GM23338 (cell line): ENCODE data around the gene TSC2. TPM values are rescaled to one million over a fixed set of nuclear protein-coding genes. Genes with fewer than 3 reads are reported as not detected.

Experiments used
- ATAC-seq: fragments of 200-7000 bp; cut with Tn5 transposase; 3 replicates; pipeline ENCODE4 v1.9.1; 2020
- DNase-seq: peaks from one replicate; pipeline ENCODE4 v3.0.0-alpha.2; 2015; ENCODE audit warnings: low spot score
- H2AFZ ChIP-seq: fragments of 200-600 bp; sonication (generic); 2 replicates; pipeline ENCODE4 v1.8.0; 2016; ENCODE audit warnings: antibody characterized with exemption, mild to moderate bottlenecking, moderate library complexity
- H3F3A ChIP-seq: fragments of 200-600 bp; sonication (generic); replicated peaks from 2 replicates; pipeline ENCODE4 v1.8.0; 2017; ENCODE audit warnings: antibody characterized with exemption, mixed run types, low read depth
- H3K27ac ChIP-seq: fragments of 200-600 bp; sonication (generic); 2 replicates; pipeline ENCODE4 v1.6.1; 2016; ENCODE audit warnings: low read depth
- H3K27me3 ChIP-seq: fragments of 200-600 bp; sonication (generic); 2 replicates; pipeline ENCODE4 v1.8.0; 2016; ENCODE audit warnings: mild to moderate bottlenecking, mixed run types, moderate library complexity; ENCODE audit not compliant: insufficient read depth
- H3K36me3 ChIP-seq: fragments of 200-600 bp; sonication (generic); 2 replicates; pipeline ENCODE4 v1.8.0; 2016; ENCODE audit warnings: mild to moderate bottlenecking; ENCODE audit not compliant: insufficient read depth
- H3K4me1 ChIP-seq: fragments of 200-600 bp; sonication (generic); 2 replicates; pipeline ENCODE4 v1.8.0; 2016; ENCODE audit warnings: mild to moderate bottlenecking, moderate library complexity; ENCODE audit not compliant: insufficient read depth
- H3K4me2 ChIP-seq: fragments of 200-600 bp; sonication (generic); 2 replicates; pipeline ENCODE4 v1.7.1; 2017; ENCODE audit warnings: mixed run types
- H3K4me3 ChIP-seq: fragments of 200-600 bp; sonication (generic); 2 replicates; pipeline ENCODE4 v1.6.1; 2016; ENCODE audit warnings: mixed run types
- H3K79me2 ChIP-seq: fragments of 200-600 bp; sonication (generic); replicated peaks from 2 replicates; pipeline ENCODE4 v1.8.0; 2017; ENCODE audit warnings: mild to moderate bottlenecking; ENCODE audit not compliant: insufficient read depth
- H3K9me2 ChIP-seq: fragments of 200-600 bp; sonication (generic); 2 replicates; pipeline ENCODE4 v1.8.0; 2017; ENCODE audit not compliant: insufficient read depth
- H4K20me1 ChIP-seq: fragments of 200-600 bp; sonication (generic); replicated peaks from 2 replicates; pipeline ENCODE4 v1.8.0; 2017; ENCODE audit warnings: mild to moderate bottlenecking; ENCODE audit not compliant: insufficient read depth
- H3K27ac Mint-ChIP-seq: 2 replicates; pipeline ENCODE4 v1.8.0; 2020; ENCODE audit warnings: inconsistent platforms, mild to moderate bottlenecking, moderate library complexity, mixed read lengths
- H3K27me3 Mint-ChIP-seq: 3 replicates; pipeline ENCODE4 v1.8.0; 2022; ENCODE audit warnings: low read depth, mild to moderate bottlenecking, moderate library complexity, mixed read lengths, inconsistent platforms; ENCODE audit not compliant: insufficient read depth, poor library complexity
- H3K36me3 Mint-ChIP-seq: 3 replicates; pipeline ENCODE4 v1.8.0; 2021; ENCODE audit warnings: low read depth, mild to moderate bottlenecking, inconsistent platforms, moderate library complexity, mixed read lengths
- H3K4me1 Mint-ChIP-seq: 3 replicates; pipeline ENCODE4 v1.8.0; 2020; ENCODE audit warnings: mild to moderate bottlenecking, inconsistent platforms, mixed read lengths
- H3K4me3 Mint-ChIP-seq: 3 replicates; pipeline ENCODE4 v1.8.0; 2021; ENCODE audit warnings: moderate library complexity, mild to moderate bottlenecking, inconsistent platforms, mixed read lengths
- H3K9me3 Mint-ChIP-seq: 3 replicates; pipeline ENCODE4 v1.8.0; 2020; ENCODE audit warnings: moderate library complexity, mild to moderate bottlenecking, inconsistent platforms, mixed read lengths
- CREB1 ChIP-seq: fragments of 250-450 bp; sonication (Bioruptor Pico); IDR thresholded peaks from 2 replicates; pipeline ENCODE4 v1.5.0; 2020; ENCODE audit warnings: low read depth, mild to moderate bottlenecking, moderate library complexity
- EZH2 ChIP-seq: fragments of 200-600 bp; sonication (generic); IDR thresholded peaks from one replicate; pipeline ENCODE4 v1.8.0; 2017; ENCODE audit warnings: antibody characterized with exemption, mild to moderate bottlenecking, low read depth; ENCODE audit not compliant: unreplicated experiment
- JUNB ChIP-seq: IDR thresholded peaks from one replicate; pipeline ENCODE4 v1.6.1; 2016; ENCODE audit warnings: antibody characterized with exemption; ENCODE audit not compliant: unreplicated experiment
- ZNF331 ChIP-seq: fragments of 250-450 bp; sonication (Bioruptor Pico); IDR thresholded peaks from 2 replicates; pipeline ENCODE4 v1.5.0; 2020; ENCODE audit warnings: low read depth, mild to moderate bottlenecking, moderate library complexity
- polyA plus RNA-seq: library from polyadenylated mRNA; unstranded; fragments of >200 nt; fragmentation: Nextera tagmentation; extraction: Ambion mirVana; gene quantifications from 2 replicates; pipeline ENCODE4 v1.2.1, GENCODE V29; 2016
- total RNA-seq: library from RNA; depleted of rRNA; stranded (reverse); fragments of >200 nt; shearing (Covaris generic); gene quantifications from 2 replicates; pipeline ENCODE4 v1.2.3, GENCODE V29; 2014
- TF ChIP-seq, protein P1 (sequence below): IDR thresholded peaks from 2 replicates; pipeline ENCODE4 v1.6.1; 2016; ENCODE audit warnings: antibody characterized with exemption
- TF ChIP-seq, protein P2 (sequence below): IDR thresholded peaks from one replicate; pipeline ENCODE4 v1.6.1; 2018; ENCODE audit warnings: antibody characterized with exemption; ENCODE audit not compliant: unreplicated experiment

Gene TSC2
- total and polyA plus RNA-seq, 2 experiments from 2014 or later, result 40.5 to 93.0 TPM

DNA sequence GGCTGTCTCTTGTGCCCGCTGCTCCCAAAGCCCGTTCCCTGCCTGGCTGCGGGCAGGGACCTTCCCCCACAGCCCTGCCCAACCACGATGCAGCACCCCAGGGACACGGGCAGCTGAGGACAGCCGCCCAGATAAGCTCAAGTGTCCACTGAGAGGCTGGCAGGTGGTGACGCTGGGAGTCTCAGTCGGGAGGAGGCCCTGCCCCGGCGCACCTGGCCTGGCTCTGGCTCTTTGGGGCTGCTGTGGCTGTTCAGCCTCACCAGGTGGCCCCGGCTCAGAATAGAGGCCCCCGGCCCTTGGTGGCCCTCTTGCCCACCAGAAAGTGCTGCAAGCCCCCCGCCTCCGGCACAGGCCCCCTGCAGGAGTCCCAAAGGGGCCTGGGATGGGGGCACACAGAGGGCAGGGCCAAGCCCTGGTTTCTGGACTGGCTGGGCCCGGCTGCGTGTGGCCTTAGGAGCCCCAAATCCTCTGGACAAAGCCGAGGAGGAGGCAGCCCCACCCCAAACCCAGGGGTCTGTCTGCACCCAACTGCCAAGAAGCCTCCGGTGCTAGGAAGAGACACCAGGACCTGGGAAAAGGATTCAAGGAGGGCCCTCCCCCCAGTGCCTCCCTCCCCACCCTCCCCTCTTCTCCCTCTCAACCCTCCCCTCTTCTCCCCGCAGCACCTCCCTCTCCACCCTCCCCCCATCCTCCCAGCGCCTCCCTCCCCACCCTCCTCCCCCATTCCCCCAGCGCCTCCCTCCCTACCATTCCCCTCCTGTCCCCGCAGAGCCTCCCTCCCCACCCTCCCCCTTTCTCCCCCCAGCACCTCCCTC lies 5.4 kb upstream of the TSC2 start (continued):
- TF ChIP-seq, protein P1, sequence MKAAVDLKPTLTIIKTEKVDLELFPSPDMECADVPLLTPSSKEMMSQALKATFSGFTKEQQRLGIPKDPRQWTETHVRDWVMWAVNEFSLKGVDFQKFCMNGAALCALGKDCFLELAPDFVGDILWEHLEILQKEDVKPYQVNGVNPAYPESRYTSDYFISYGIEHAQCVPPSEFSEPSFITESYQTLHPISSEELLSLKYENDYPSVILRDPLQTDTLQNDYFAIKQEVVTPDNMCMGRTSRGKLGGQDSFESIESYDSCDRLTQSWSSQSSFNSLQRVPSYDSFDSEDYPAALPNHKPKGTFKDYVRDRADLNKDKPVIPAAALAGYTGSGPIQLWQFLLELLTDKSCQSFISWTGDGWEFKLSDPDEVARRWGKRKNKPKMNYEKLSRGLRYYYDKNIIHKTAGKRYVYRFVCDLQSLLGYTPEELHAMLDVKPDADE, result no peak
- TF ChIP-seq, protein P2, sequence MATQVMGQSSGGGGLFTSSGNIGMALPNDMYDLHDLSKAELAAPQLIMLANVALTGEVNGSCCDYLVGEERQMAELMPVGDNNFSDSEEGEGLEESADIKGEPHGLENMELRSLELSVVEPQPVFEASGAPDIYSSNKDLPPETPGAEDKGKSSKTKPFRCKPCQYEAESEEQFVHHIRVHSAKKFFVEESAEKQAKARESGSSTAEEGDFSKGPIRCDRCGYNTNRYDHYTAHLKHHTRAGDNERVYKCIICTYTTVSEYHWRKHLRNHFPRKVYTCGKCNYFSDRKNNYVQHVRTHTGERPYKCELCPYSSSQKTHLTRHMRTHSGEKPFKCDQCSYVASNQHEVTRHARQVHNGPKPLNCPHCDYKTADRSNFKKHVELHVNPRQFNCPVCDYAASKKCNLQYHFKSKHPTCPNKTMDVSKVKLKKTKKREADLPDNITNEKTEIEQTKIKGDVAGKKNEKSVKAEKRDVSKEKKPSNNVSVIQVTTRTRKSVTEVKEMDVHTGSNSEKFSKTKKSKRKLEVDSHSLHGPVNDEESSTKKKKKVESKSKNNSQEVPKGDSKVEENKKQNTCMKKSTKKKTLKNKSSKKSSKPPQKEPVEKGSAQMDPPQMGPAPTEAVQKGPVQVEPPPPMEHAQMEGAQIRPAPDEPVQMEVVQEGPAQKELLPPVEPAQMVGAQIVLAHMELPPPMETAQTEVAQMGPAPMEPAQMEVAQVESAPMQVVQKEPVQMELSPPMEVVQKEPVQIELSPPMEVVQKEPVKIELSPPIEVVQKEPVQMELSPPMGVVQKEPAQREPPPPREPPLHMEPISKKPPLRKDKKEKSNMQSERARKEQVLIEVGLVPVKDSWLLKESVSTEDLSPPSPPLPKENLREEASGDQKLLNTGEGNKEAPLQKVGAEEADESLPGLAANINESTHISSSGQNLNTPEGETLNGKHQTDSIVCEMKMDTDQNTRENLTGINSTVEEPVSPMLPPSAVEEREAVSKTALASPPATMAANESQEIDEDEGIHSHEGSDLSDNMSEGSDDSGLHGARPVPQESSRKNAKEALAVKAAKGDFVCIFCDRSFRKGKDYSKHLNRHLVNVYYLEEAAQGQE, result no peak

DNA sequence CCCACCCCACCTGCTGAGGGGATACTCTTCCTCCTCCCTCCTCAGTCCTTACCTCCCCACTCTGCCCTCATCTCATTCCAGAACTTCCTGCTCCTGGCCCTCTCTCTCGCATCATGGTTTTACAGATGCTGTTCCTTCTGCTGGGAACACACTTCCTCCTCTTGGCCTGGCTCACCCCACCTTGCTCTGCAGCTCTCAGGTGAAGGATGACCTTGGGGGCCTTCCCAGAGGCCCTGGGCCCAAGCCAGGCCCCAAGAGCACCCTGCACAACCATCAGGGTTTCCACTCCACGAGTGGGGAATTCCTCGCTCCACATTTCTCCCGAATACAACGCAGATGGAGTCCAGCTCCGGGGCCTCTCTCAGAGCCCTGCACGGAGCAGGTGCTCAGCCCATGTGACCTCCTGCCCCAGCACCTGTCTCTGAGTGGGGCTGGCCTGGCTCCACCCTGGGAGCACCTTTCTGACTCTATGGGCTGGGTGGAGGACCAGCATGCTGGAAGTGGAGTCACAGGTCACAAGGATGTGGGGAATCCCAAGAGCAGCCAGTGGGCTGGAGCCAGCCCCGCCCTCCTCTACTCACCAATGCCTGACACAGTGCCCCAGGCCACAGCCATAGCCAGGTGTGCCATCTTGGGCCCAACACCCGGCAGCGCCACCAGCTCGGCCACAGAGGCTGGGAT lies 4.7 kb upstream of the TSC2 start:
- Histone ChIP-seq H3K4me2 (no peak overlapping the region), H3K36me3 (no peaks in the 10 kb centered on the region), H3K4me1 (peaks cover 5% of the 10 kb centered on the region; the same call in 1 of the 2 replicates), H4K20me1 (peaks cover 3% of the 10 kb centered on the region; the same call in 1 of the 2 replicates), H3F3A (0 out of 2 replicates have a peak, but pooled peaks cover 5% of the 10 kb centered on the region), H3K4me3 (no peak overlapping the region), H3K9me2 (no peaks in the 10 kb centered on the region), H3K79me2 (peaks cover 11% of the 10 kb centered on the region), H3K27ac (no peak overlapping the region), H3K27me3 (no peaks in the 10 kb centered on the region), H2AFZ (no peak overlapping the region)
- Mint-ChIP-seq H3K9me3 (no peaks in the 10 kb centered on the region), H3K27ac (no peak overlapping the region), H3K36me3 (no peaks in the 10 kb centered on the region), H3K27me3 (peaks cover 13% of the 10 kb centered on the region), H3K4me3 (no peak overlapping the region), H3K4me1 (peaks cover 11% of the 10 kb centered on the region)
- DNase-seq, result no peak
- ATAC-seq, result no peak
- no peak for TF ChIP-seq CREB1 (CRISPR knock-in tag)

DNA sequence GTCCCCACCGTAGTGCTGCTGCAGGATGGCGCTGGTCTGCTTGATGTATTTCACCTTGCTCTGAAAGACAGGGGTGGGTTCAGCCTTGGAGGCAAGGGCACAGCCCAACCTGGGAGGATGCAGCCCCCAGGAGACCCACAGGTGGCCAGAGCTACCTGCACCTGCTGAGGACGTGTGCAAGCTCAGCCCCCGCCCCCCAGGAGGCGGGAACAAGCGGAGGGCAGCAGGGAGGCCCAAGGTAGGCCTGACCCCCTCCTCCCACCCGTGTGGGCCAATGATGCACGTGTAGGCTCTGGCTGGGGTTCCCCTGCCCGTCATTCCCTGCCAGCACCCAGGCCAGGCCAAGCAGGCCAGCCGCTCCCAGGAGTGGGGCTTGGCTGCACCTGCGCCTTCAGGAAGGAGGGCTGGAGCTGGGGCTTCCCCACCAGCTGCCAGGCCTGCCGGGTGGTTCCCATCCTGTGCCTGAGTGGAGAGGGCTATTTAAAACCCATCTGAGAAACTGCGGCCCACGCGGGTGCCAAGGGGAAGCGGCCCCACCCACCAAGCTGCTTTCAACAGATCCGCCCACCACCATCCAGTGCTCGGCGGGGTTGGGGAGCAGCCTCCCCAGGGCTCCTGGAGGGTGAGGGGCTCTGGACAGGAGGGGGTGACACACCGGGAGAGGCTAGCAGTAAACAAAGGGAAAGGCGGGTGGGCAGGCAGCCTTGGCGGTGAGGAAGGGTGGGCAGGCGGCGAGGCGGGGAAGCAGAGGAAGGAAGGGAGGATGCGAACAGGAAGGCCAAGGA lies 3.9 kb upstream of the TSC2 start:
- peaks cover 3% of the 10 kb centered on the region; the same call in 1 of the 2 replicates for H4K20me1 ChIP-seq
- no peak overlapping the region for H3K4me3 ChIP-seq
- TF ChIP-seq JUNB, result no peak
- no peak for TF ChIP-seq ZNF331 (CRISPR knock-in tag)
- TF ChIP-seq EZH2, result no peak
- 0 out of 2 replicates have a peak, but pooled peaks cover 5% of the 10 kb centered on the region for H3F3A ChIP-seq
- Mint-ChIP-seq H3K4me1 (peaks cover 14% of the 10 kb centered on the region), H3K9me3 (no peaks in the 10 kb centered on the region), H3K27me3 (peaks cover 17% of the 10 kb centered on the region), H3K4me3 (no peak overlapping the region), H3K36me3 (no peaks in the 10 kb centered on the region), H3K27ac (no peak overlapping the region)
- H3K9me2 ChIP-seq, result no peaks in the 10 kb centered on the region
- H2AFZ ChIP-seq, result no peak overlapping the region
- no peak overlapping the region for H3K4me2 ChIP-seq
- H3K79me2 ChIP-seq, result peaks cover 18% of the 10 kb centered on the region
- ATAC-seq (no peak), DNase-seq (no peak)
- no peak overlapping the region for H3K27ac ChIP-seq
- peaks cover 10% of the 10 kb centered on the region; the same call in 1 of the 2 replicates for H3K4me1 ChIP-seq
- H3K36me3 ChIP-seq, result no peaks in the 10 kb centered on the region
- H3K27me3 ChIP-seq, result no peaks in the 10 kb centered on the region
